Hematopoietic multipotent progenitor cell treated with erythropoietin and hydrocortisone succinate and interleukin-3 and kit ligand, for 8 days (in vitro differentiated cells): ENCODE results near the gene CPED1.
A peak's percentile ranks its signal among the peaks of the same experiment; 100 is the strongest.
"Not testable (repeated sequence)": the region's sequence is repeated elsewhere in the genome, so short reads cannot be mapped to it uniquely, and the experiment has no call there.

ENCODE experiments used
- DNase-seq: peaks from one replicate; pipeline ENCODE4 v3.0.0-alpha.2; 2015

The CPED1 gene

GRCh38 chr7:121271098-121271497 is 282.6 kb downstream of the CPED1 start:
- no peak for DNase-seq

GRCh38 chr7:121271916-121272315 is 283.4 kb downstream of the CPED1 start:
- DNase-seq = no peak

- no peak for DNase-seq
Measured at GRCh38 chr7:121272676-121273075, 284.2 kb downstream of the CPED1 start.

- no peak for DNase-seq
Measured at GRCh38 chr7:121273467-121274167, 285.1 kb downstream of the CPED1 start.

GRCh38 chr7:121274467-121274866 is 286.0 kb downstream of the CPED1 start:
- no peak for DNase-seq

GRCh38 chr7:121275204-121275603 is 286.7 kb downstream of the CPED1 start:
- DNase-seq = no peak

GRCh38 chr7:121276313-121276712 is 287.8 kb downstream of the CPED1 start:
- DNase-seq = no peak

GRCh38 chr7:121278120-121279021 is 289.9 kb downstream of the CPED1 start:
- peak; percentile 71 for DNase-seq

GRCh38 chr7:121279060-121279620 is 290.6 kb downstream of the CPED1 start:
- no peak for DNase-seq

- no peak for DNase-seq
Measured at GRCh38 chr7:121279822-121280221, 291.3 kb downstream of the CPED1 start.

- DNase-seq = no peak
Measured at GRCh38 chr7:121280656-121281055, 292.1 kb downstream of the CPED1 start.

GRCh38 chr7:121282129-121282528 is 293.6 kb downstream of the CPED1 start:
- no peak for DNase-seq

GRCh38 chr7:121285066-121285667 is 296.7 kb downstream of the CPED1 start:
- no peak for DNase-seq

GRCh38 chr7:121286186-121286585 is 297.7 kb downstream of the CPED1 start:
- no peak for DNase-seq

- no peak for DNase-seq
Measured at GRCh38 chr7:121286742-121287734, 298.5 kb downstream of the CPED1 start.

- DNase-seq = no peak
Measured at GRCh38 chr7:121288894-121289293, 300.4 kb downstream of the CPED1 start.

- not testable (repeated sequence) for DNase-seq
Measured at GRCh38 chr7:121289930-121290329, 301.4 kb downstream of the CPED1 start.

GRCh38 chr7:121294448-121294992 is 306.0 kb downstream of the CPED1 start:
- DNase-seq = no peak

- no peak for DNase-seq
Measured at GRCh38 chr7:121297843-121298242, 309.3 kb downstream of the CPED1 start.

GRCh38 chr7:121298831-121299239 is 310.3 kb downstream of the CPED1 start:
- DNase-seq = no peak

- DNase-seq = no peak
Measured at GRCh38 chr7:121300685-121301420, 312.3 kb downstream of the CPED1 start.
